ENCODE measurements around the gene SLC25A41.

Gene SLC25A41

DNA sequence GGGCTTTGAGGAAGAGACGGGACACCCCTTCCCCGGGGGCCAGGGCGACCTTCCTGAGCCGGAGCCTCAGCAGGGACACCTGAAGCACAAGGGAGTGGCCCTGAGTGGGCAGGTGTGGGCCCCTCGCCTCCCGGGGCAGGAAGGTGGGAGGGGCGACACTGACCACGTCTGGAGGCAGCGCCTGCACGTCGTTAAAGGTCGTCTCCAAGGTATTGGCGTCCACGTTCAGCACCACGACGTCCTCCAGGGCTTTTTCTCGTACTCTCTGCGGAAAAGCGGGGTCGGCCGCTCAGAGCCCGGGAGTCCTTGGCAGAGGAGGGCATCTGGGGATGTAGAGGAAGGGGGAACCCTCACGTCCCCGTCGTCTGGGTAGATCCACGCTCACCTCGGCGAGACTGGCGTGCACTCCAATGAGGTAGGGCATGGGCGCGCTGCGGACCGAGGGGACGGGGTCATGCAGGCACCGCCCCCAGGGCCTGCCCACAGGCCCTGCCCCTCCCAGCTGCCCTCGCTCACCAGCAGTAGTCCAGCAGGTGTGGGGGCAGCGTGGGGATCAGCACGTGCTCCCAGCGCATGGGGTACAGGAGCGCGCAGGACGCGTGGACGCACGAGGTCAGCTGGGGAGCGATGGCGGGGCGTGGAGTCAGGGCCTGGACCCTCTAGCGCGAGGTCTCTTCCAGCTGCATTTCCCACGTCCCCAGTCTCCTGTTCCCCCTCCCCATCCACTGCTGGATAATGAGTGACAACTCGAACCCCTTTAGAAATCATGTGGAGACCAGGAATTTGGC is 42.0 kb upstream of the SLC25A41 start:
- H3K36me3 ChIP-seq: peaks cover 37% of the 10 kb centered on the region
- no peak overlapping the region for H3K4me2 ChIP-seq
- H3K4me1 ChIP-seq: peaks cover 15% of the 10 kb centered on the region
- H3K9me3 ChIP-seq: peaks cover 17% of the 10 kb centered on the region
- no peak overlapping the region for H3K27ac ChIP-seq
- no peaks in the 10 kb centered on the region for H4K20me1 ChIP-seq
- no peaks in the 10 kb centered on the region for H3K27me3 ChIP-seq
- TF ChIP-seq Cebpa-rat (IDR thresholded peaks at IDR 0.05): no peak
- H3K4me3 ChIP-seq: no peak overlapping the region
- no peak overlapping the region for H3K9ac ChIP-seq

DNA sequence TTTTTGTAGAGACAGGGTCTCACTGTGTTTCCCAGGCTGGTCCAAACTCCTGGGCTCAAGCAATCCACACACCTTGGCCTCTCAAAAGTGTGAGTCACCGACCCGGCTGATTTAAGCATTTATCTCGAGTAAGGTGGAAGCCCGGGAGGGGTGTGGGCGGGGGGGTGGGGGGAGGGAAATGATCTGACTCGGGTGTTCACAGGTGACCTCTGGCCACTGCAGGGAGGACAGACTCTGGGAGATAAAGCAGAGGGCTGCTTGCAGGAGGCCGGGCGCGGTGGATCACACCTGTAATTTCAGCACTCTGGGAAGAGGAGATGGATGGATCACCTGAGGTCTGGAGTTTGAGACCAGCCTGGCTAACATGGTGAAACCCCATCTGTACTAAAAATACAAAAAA is 40.1 kb upstream of the SLC25A41 start:
- Histone ChIP-seq H3K4me1 (no peaks in the 10 kb centered on the region), H3K27ac (no peak overlapping the region), H3K27me3 (no peaks in the 10 kb centered on the region), H3K9ac (no peak overlapping the region), H3K9me3 (peaks cover 10% of the 10 kb centered on the region), H4K20me1 (no peaks in the 10 kb centered on the region), H3K4me3 (no peak overlapping the region), H3K4me2 (no peak overlapping the region), H3K36me3 (peaks cover 30% of the 10 kb centered on the region)
- TF ChIP-seq Cebpa-rat (IDR thresholded peaks at IDR 0.05): no peak

DNA sequence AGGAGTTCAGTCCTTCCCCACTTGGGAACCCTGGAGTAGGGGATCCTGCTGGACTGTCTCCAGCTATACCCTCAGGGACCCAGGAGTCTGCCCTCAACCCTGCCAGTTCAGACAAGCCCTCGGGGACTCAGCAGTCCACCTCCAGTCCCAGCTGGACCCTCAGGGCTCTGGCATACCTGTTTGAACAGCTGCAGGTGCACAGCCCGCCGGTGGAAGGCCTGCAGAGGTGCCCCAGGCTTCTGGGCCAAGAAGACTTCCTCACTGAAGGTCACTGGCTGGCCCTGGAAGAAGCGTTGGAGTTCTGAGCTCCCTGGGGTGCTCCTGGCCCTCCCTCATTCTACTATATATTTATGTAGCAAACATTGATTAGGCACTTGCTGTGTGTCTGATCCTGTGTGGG is 39.1 kb upstream of the SLC25A41 start:
- Histone ChIP-seq H3K36me3 (peaks cover 30% of the 10 kb centered on the region), H3K4me3 (no peak overlapping the region), H3K27ac (no peak overlapping the region), H4K20me1 (no peaks in the 10 kb centered on the region), H3K9me3 (peaks cover 10% of the 10 kb centered on the region), H3K9ac (no peak overlapping the region), H3K27me3 (no peaks in the 10 kb centered on the region), H3K4me2 (no peak overlapping the region), H3K4me1 (no peaks in the 10 kb centered on the region)
- TF ChIP-seq Cebpa-rat (IDR thresholded peaks at IDR 0.05): no peak

DNA sequence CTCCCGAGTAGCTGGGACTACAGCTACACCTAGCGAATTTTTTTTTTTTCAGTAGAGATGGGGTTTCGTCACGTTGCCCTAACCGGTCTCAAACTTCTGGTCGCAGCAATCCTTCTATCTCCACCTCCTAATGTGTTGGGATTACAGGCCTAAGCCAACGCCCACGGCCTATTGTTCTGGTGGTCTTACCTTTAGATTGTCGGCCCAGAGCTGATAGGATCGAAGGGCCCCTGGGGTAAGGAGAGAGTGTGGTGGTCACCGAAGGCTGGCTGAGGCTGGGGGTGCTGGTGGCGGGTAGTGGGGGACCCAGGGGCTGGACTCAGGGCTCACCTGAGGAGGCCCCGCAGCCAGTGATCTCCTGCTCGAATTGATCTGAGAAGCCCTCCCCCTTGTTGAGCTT is 37.5 kb upstream of the SLC25A41 start:
- no peaks in the 10 kb centered on the region for H4K20me1 ChIP-seq
- TF ChIP-seq Cebpa-rat (IDR thresholded peaks at IDR 0.05): no peak
- no peak overlapping the region for H3K9ac ChIP-seq
- H3K27ac ChIP-seq: no peak overlapping the region
- no peak overlapping the region for H3K4me3 ChIP-seq
- no peak overlapping the region for H3K4me2 ChIP-seq
- no peaks in the 10 kb centered on the region for H3K27me3 ChIP-seq
- H3K4me1 ChIP-seq: no peaks in the 10 kb centered on the region
- peaks cover 19% of the 10 kb centered on the region for H3K36me3 ChIP-seq
- peaks cover 2% of the 10 kb centered on the region; the same call in 1 of the 2 replicates for H3K9me3 ChIP-seq

DNA sequence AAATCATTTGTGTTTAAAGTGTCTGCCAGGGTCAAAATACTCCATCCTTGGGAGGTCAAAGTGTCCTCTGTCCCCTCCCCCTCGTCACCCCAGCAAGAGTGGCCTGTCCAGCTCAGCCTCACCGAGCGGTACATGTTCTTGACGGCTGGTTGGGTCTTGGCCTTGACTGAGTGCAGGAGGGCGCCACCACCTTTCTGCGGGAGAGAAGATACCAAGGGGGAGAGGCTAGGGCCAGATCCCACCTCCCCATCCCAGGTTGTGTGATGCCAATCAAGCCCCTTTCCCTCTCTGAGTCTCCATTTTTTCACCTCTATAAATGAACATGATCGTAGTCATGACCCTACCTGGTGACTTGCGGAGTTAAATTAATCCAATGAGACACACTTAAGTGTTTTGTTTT is 36.6 kb upstream of the SLC25A41 start:
- Histone ChIP-seq H3K4me3 (no peak overlapping the region), H3K9ac (no peak overlapping the region), H3K27me3 (no peaks in the 10 kb centered on the region), H3K4me1 (no peaks in the 10 kb centered on the region), H3K36me3 (peaks cover 10% of the 10 kb centered on the region; the same call in 1 of the 2 replicates), H3K9me3 (no peaks in the 10 kb centered on the region), H4K20me1 (no peaks in the 10 kb centered on the region), H3K27ac (no peak overlapping the region), H3K4me2 (no peak overlapping the region)
- TF ChIP-seq Cebpa-rat (IDR thresholded peaks at IDR 0.05): no peak

DNA sequence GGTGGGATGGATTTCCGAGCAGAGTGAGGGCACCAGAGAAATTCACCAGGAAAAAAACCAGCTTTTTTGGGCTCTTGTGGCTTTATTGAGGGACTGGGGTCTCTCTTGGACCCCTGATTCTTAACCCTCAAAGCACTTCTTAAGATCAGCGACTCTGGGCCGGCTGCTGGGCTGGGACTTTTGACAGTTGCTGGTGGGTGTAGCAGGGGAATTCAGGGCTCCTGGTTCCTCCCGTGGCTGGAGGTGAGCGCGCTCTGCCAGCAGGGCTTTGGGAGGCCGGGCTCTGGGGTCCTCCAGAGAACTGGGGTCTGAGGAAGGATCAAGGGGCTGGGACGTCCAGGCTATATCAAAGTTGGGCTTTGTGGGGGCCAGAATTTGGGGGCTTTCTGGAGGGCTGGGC is 33.8 kb upstream of the SLC25A41 start:
- Histone ChIP-seq H3K27ac (no peak overlapping the region), H3K9me3 (no peaks in the 10 kb centered on the region), H4K20me1 (no peaks in the 10 kb centered on the region), H3K4me1 (no peaks in the 10 kb centered on the region), H3K27me3 (no peaks in the 10 kb centered on the region), H3K4me3 (no peak overlapping the region), H3K9ac (no peak overlapping the region), H3K4me2 (no peak overlapping the region), H3K36me3 (peaks cover 3% of the 10 kb centered on the region; the same call in 1 of the 2 replicates)
- no peak for TF ChIP-seq Cebpa-rat (IDR thresholded peaks at IDR 0.05)

DNA sequence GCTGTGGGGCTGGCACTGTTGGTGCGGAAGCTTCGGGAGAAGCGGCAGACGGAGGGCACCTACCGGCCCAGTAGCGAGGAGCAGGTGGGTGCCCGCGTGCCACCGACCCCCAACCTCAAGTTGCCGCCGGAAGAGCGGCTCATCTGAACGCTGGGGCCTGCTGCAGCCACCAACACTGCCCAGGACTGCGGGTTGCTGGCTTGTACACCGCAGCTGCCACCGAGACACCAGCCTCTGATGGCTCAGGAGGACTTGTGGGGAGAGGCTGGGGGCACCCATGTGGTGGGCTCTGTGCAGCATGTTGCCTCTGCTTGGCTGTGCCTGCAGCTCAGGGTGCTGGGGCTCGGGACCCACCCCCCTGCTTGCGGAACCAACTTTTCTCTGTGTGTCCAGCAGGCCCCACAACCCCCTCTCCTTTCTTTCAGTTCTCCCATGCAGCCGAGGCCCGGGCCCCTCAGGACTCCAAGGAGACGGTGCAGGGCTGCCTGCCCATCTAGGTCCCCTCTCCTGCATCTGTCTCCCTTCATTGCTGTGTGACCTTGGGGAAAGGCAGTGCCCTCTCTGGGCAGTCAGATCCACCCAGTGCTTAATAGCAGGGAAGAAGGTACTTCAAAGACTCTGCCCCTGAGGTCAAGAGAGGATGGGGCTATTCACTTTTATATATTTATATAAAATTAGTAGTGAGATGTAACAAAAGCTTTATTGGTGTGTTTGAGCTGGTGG is 33.1 kb upstream of the SLC25A41 start:
- Histone ChIP-seq H3K4me3 (no peak overlapping the region), H3K9me3 (no peaks in the 10 kb centered on the region), H4K20me1 (no peaks in the 10 kb centered on the region), H3K27ac (no peak overlapping the region), H3K9ac (no peak overlapping the region), H3K4me1 (no peaks in the 10 kb centered on the region), H3K36me3 (peaks cover 3% of the 10 kb centered on the region; the same call in 1 of the 2 replicates), H3K4me2 (no peak overlapping the region), H3K27me3 (no peaks in the 10 kb centered on the region)
- no peak for TF ChIP-seq Cebpa-rat (IDR thresholded peaks at IDR 0.05)

DNA sequence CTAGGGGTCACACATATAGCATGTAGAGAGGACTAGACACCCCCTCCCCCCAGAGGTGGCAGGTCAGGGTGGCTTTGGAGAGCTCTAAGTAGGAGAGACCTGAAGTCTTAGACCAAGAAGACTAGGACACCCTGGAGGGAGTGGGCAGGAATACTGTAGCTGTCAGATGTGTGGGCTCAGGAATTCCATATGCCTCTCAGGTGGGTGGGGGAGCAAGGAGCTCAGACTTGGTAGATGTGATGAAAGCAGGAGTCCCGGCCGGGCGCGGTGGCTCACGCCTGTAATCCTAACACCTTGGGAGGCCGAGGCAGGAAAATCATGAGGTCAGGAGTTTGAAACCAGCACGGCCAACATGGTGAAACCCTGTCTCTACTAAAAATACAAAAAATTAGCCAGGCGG is 32.1 kb upstream of the SLC25A41 start:
- TF ChIP-seq Cebpa-rat (IDR thresholded peaks at IDR 0.05): no peak
- Histone ChIP-seq H4K20me1 (no peaks in the 10 kb centered on the region), H3K4me1 (no peaks in the 10 kb centered on the region), H3K9ac (no peak overlapping the region), H3K9me3 (no peaks in the 10 kb centered on the region), H3K36me3 (no peaks in the 10 kb centered on the region; the same call in 1 of the 2 replicates), H3K4me2 (no peak overlapping the region), H3K27ac (no peak overlapping the region), H3K4me3 (no peak overlapping the region), H3K27me3 (no peaks in the 10 kb centered on the region)

DNA sequence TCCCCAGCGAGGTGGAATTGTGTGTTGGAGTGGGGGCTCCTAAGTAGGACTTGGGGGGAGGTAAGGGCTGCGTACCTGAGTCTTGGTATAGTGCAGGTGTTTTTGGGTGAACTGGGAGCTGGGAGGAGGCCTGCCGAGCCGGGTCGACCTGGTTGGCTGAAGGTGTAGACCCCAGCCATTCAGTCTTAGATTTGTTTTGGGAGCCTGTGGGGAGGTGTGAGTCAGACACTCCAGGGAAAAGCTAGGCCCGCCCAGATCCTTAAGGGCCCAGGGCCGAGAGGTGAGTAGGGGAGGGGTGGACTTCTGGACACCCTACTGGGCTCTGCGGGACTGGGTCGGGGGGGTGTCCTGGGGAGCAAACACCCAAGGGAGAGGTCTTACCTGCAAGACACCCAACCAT is 31.4 kb upstream of the SLC25A41 start:
- H3K4me1 ChIP-seq: no peaks in the 10 kb centered on the region
- H3K9ac ChIP-seq: no peak overlapping the region
- no peaks in the 10 kb centered on the region for H3K9me3 ChIP-seq
- H3K4me2 ChIP-seq: no peak overlapping the region
- no peak overlapping the region for H3K4me3 ChIP-seq
- H3K27ac ChIP-seq: no peak overlapping the region
- H3K27me3 ChIP-seq: no peaks in the 10 kb centered on the region
- TF ChIP-seq Cebpa-rat (IDR thresholded peaks at IDR 0.05): no peak
- H4K20me1 ChIP-seq: no peaks in the 10 kb centered on the region
- no peaks in the 10 kb centered on the region for H3K36me3 ChIP-seq

All from BLaER1 (cell line).